ENCODE measurements around the gene IFIT2.
"Not testable (repeated sequence)": the region's sequence is repeated elsewhere in the genome, so short reads cannot be mapped to it uniquely, and the experiment has no call there.

The IFIT2 gene

DNA sequence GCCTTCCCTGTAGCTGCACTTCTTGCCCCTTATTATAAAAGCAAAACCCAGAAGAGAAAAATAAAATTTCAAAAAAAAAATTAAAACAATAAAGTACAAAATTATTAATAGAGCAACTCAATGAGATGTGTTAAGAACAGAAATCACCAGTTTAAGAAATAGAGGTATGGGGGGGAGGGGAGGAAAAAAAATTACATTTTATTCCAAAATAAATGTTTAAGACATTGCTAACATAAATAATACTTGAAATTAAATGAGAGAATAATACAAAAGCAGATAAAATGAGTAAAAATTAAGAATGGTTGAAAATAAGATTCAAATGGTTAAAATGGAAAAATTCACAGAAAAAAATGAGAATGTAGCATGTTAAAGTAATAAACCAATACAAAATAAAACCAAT is 3.1 kb downstream of the IFIT2 start:
- no peak for TF ChIP-seq JUND (IDR thresholded peaks at IDR 0.05; ENCODE audit: low read depth)
- in situ Hi-C loops (cut with HindIII; ENCODE audit: low pct_unique_long_range_greater_than_20kb, low sequenced_read_pairs) = no loop called here
- no peak for DNase-seq (ENCODE audit: low read depth in 1 of 2, low spot score in 1 of 2)

DNA sequence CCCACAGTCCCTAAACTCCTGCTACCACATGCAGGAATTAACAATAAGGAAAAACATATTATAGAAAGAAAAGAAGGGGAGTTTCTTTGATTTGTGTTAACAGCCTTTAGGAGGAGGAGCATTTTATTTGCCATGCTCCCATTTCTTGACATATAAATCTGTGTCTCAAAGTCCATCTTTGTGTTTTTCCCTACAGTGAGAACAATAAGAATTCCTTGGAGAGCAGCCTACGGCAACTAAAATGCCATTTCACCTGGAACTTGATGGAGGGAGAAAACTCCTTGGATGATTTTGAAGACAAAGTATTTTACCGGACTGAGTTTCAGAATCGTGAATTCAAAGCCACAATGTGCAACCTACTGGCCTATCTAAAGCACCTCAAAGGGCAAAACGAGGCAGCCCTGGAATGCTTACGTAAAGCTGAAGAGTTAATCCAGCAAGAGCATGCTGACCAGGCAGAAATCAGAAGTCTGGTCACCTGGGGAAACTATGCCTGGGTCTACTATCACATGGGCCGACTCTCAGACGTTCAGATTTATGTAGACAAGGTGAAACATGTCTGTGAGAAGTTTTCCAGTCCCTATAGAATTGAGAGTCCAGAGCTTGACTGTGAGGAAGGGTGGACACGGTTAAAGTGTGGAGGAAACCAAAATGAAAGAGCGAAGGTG is 4.1 kb downstream of the IFIT2 start:
- no peak for DNase-seq (ENCODE audit: low read depth in 1 of 2, low spot score in 1 of 2)
- in situ Hi-C loops (cut with HindIII; ENCODE audit: low pct_unique_long_range_greater_than_20kb, low sequenced_read_pairs) = no loop called here
- TF ChIP-seq JUND (IDR thresholded peaks at IDR 0.05; ENCODE audit: low read depth) = no peak

DNA sequence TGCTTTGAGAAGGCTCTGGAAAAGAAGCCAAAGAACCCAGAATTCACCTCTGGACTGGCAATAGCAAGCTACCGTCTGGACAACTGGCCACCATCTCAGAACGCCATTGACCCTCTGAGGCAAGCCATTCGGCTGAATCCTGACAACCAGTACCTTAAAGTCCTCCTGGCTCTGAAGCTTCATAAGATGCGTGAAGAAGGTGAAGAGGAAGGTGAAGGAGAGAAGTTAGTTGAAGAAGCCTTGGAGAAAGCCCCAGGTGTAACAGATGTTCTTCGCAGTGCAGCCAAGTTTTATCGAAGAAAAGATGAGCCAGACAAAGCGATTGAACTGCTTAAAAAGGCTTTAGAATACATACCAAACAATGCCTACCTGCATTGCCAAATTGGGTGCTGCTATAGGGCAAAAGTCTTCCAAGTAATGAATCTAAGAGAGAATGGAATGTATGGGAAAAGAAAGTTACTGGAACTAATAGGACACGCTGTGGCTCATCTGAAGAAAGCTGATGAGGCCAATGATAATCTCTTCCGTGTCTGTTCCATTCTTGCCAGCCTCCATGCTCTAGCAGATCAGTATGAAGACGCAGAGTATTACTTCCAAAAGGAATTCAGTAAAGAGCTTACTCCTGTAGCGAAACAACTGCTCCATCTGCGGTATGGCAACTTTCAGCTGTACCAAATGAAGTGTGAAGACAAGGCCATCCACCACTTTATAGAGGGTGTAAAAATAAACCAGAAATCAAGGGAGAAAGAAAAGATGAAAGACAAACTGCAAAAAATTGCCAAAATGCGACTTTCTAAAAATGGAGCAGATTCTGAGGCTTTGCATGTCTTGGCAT is 4.8 kb downstream of the IFIT2 start:
- in situ Hi-C loops (cut with HindIII; ENCODE audit: low pct_unique_long_range_greater_than_20kb, low sequenced_read_pairs) = no loop called here
- TF ChIP-seq JUND (IDR thresholded peaks at IDR 0.05; ENCODE audit: low read depth) = no peak
- no peak for DNase-seq (ENCODE audit: low read depth in 1 of 2, low spot score in 1 of 2)

DNA sequence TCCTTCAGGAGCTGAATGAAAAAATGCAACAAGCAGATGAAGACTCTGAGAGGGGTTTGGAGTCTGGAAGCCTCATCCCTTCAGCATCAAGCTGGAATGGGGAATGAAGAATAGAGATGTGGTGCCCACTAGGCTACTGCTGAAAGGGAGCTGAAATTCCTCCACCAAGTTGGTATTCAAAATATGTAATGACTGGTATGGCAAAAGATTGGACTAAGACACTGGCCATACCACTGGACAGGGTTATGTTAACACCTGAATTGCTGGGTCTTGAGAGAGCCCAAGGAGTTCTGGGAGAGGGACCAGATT is 5.4 kb downstream of the IFIT2 start:
- TF ChIP-seq JUND (IDR thresholded peaks at IDR 0.05; ENCODE audit: low read depth) = no peak
- in situ Hi-C loops (cut with HindIII; ENCODE audit: low pct_unique_long_range_greater_than_20kb, low sequenced_read_pairs) = no loop called here
- DNase-seq (ENCODE audit: low read depth in 1 of 2, low spot score in 1 of 2) = no peak

DNA sequence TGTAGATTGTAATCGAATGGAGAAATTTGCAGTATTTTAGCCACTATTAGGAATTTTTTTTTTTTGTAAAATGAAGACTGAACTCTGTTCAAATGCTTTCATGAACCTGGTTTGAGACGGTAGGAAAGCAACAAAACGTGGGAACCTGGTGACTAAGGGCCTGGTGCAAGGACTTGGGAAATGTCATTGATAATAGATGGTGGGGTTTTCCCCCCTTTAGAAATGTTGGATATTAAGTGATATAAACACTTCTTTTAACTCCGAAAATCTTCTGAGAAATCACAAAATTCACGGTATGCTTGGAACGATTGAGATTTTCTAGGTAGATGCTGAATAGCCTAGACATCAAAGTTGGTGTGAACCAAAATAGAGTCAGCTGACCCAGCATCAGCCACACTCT is 6.4 kb downstream of the IFIT2 start:
- in situ Hi-C loops (cut with HindIII; ENCODE audit: low pct_unique_long_range_greater_than_20kb, low sequenced_read_pairs) = no loop called here
- DNase-seq (ENCODE audit: low read depth in 1 of 2, low spot score in 1 of 2) = no peak
- no peak for TF ChIP-seq JUND (IDR thresholded peaks at IDR 0.05; ENCODE audit: low read depth)

DNA sequence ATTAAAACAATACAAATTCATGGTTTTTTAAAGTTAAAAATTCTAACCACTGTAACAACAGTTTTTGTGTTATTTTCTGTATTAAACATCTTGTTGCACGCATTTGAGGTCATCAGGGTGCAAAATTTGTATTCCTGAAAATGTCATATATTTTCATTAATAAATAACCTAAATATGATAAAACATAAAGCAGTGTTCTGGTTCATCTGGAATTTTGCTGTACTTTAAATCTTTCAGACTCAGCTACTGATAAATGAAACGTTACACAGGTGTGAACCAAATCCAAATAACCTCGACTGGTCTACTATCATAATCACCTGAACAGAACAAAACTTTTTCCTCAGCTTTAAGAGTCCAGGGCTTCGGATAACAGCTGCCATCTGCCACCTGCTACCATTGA is 6.9 kb downstream of the IFIT2 start:
- TF ChIP-seq JUND (IDR thresholded peaks at IDR 0.05; ENCODE audit: low read depth) = no peak

DNA sequence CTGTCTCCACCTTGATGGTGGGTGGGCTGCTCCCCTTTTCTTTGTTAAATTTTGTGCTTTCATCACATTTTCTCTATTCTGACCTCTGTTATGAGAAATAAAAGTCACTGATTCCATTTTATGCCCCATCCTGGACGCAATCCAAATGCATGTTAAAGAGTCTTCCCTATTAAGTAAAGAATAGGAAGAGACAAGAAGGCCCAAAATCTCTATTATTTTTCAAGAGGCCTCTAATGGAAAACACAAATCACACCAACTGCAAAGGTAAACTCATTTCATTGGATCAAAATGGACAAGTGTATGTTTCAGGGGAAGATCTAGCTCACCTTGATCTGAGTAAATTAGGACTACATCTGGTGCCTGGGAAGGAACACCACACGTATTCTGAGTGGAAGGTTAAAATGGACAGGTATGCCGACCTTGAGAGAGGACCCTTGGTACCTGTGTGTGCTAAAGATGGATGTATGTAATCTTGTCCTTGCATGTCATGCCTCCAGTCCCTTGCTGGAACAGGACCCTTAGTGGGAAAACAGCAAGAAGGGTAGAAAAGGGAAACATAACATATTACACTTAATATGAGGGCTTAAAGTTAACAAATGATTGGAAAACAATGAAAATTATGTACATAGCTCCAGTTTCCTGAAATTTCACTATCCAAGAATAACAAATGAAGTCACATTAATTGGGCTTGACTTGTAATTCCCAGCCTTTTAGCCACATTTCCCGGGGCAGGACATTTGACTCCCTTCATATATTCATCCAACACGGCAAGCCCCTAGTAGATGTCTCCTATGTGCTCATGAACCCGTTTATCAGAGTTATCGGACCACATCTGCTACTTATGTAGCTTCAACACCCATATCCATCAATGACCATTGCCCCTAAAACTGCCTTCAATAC is 7.6 kb downstream of the IFIT2 start:
- no peak for DNase-seq (ENCODE audit: low read depth in 1 of 2, low spot score in 1 of 2)
- no peak for TF ChIP-seq JUND (IDR thresholded peaks at IDR 0.05; ENCODE audit: low read depth)
- in situ Hi-C loops (cut with HindIII; ENCODE audit: low pct_unique_long_range_greater_than_20kb, low sequenced_read_pairs) = no loop called here

More for the DNA sequence above, 6.9 kb downstream of the IFIT2 start:
- in situ Hi-C loops (cut with HindIII; ENCODE audit: low pct_unique_long_range_greater_than_20kb, low sequenced_read_pairs) = no loop called here
- DNase-seq (ENCODE audit: low read depth in 1 of 2, low spot score in 1 of 2) = no peak

DNA sequence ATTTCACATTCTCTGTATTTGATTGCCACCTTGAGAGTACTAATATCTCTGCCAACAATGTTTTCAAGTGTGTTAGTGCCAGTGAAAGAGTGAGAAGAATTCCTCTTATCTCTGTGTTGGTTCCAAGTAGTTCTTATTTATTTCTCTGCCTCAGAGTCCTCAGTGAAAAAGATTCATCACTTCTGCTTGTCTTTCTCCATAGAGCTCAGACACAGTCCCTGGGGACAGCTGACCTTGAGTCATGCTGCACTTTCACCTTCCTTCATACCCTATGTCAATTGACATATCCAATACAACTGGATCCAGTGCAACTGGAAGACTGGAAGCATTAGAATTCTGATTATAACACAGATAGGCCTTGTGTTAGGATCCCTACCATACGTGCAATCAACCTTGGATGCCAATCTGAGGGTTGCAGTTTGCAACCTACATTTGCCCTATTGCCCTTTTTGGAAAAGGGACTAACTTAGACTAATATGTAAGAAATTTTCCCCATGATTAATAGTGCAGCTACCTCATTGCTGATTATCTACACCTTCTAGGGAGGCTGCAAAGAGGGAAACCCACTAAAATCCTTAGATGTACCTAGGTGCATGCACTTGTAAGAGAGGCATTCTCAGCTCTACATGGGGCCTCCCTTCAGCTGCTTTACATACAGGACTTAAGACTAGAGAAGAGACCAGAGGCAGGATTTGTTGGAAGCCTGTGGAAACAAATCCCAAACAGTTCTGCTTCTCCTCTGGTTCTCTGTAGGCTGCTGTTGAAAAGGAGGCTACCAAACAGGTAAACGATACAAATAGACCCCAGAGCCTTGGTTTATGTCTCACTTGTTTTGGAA is 8.4 kb downstream of the IFIT2 start:
- DNase-seq (ENCODE audit: low read depth in 1 of 2, low spot score in 1 of 2) = no peak
- in situ Hi-C loops (cut with HindIII; ENCODE audit: low pct_unique_long_range_greater_than_20kb, low sequenced_read_pairs) = no loop called here
- no peak for TF ChIP-seq JUND (IDR thresholded peaks at IDR 0.05; ENCODE audit: low read depth)

DNA sequence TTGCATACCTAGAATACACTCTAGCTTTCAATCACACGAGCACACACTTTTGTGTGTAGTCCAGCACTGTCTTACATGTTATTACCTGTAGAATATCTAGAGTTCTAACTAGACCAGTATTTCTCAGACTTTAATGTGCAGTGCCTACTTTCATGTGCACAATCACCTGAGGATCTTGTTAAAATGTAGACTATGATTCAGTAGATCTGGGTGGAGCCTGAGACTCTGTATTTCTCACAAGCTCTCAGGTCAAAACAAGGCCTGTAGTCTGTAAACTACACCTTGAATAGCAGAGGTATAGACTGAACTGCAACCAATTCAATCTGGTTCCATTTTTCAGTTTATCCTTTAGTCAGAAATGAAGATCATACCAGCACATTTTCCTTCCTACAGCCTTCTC is 11.1 kb downstream of the IFIT2 start:
- in situ Hi-C loops (cut with HindIII; ENCODE audit: low pct_unique_long_range_greater_than_20kb, low sequenced_read_pairs) = no loop called here
- TF ChIP-seq JUND (IDR thresholded peaks at IDR 0.05; ENCODE audit: low read depth) = no peak
- no peak for DNase-seq (ENCODE audit: low read depth in 1 of 2, low spot score in 1 of 2)

DNA sequence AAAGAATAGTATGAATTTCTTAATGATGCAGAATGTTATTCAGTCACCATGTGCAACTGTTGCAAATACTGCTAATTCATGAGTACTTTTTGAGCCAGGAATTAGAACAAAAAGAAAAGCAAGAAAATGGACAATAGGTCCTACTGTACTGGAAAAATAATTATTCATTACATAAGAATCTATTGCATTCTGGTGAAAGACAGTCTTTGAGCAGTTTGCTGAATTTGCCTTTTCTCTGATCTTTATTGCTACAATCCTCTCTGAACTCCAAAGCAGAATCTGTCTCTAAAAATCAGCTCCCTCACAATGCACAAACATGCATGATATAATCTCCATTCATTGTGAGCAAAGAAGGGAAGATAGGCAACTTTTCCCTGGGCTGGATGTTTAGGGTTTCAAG is 12.8 kb downstream of the IFIT2 start:
- in situ Hi-C loops (cut with HindIII; ENCODE audit: low pct_unique_long_range_greater_than_20kb, low sequenced_read_pairs) = no loop called here
- TF ChIP-seq JUND (IDR thresholded peaks at IDR 0.05; ENCODE audit: low read depth) = no peak
- no peak for DNase-seq (ENCODE audit: low read depth in 1 of 2, low spot score in 1 of 2)

DNA sequence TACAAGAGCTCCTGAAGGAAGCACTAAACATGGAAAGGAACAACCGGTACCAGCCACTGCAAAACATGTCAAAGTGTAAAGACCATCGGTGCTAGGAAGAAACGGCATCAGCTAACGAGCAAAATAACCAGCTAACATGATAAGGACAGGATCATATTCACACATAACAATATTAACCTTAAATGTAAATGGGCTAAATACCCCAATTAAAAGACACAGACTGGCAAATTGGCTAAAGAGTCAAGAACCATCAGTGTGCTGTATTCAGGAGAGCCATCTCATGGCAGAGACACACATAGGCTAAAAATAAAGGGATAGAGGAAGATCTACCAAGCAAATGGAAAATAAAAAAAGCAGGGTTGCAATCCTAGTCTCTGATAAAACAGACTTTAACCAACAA is 16.2 kb downstream of the IFIT2 start:
- in situ Hi-C loops (cut with HindIII; ENCODE audit: low pct_unique_long_range_greater_than_20kb, low sequenced_read_pairs); DNase-seq (ENCODE audit: low read depth in 1 of 2, low spot score in 1 of 2): not testable (repeated sequence)

DNA sequence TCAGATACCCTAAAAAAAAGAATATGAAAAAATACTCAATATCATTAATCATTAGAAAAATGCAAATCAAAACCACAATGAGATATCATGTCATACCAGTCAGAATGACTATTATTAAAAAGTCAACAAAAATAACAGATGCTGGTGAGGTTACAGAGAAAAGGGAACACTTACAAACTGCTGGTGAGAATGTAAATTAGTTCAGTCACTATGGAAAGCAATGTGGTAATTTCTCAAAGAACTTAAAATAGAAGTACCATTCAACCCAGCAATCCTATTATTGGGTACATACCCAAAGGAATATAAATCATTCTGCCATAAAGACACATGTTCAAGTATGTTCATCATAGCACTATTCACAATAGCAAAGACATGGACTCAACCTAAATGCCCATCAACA is 23.2 kb downstream of the IFIT2 start:
- in situ Hi-C loops (cut with HindIII; ENCODE audit: low pct_unique_long_range_greater_than_20kb, low sequenced_read_pairs) = not testable (repeated sequence)

DNA sequence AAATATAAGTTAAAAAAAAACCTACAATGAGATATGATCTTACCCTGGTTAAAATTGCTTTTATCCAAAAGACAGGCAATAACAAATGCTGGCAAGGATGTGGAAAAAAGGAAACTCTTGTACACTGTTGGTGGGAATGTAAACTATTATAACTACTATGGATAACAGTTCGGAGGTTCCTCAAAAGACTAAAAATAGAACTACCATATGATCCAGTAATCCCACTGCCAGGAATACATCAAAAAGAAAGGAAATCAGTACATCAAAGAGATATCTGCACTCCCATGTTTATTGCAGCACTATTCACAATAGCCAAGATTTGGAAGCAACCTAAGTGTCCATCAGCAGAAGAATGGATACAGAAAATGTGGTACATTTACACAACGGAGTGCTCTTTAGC is 24.0 kb downstream of the IFIT2 start:
- in situ Hi-C loops (cut with HindIII; ENCODE audit: low pct_unique_long_range_greater_than_20kb, low sequenced_read_pairs); DNase-seq (ENCODE audit: low read depth in 1 of 2, low spot score in 1 of 2): not testable (repeated sequence)

More for the DNA sequence above, 23.2 kb downstream of the IFIT2 start:
- not testable (repeated sequence) for DNase-seq (ENCODE audit: low read depth in 1 of 2, low spot score in 1 of 2)

Data from T47D (cell line).